Limb (tissue), 2 donors: ENCODE measurements around the gene MEIS2.
A peak's percentile ranks its signal among the peaks of the same experiment; 100 is the strongest.

Experiments
- DNase-seq, 2 donors: peaks; one replicate each; pipeline ENCODE4 v3.0.0-alpha.2; 2016; ENCODE audit errors: extremely low spot score in 2 of 2

The MEIS2 gene

GRCh38 chr15:37077623-37078351 is 22.6 kb downstream of the MEIS2 start:
- DNase-seq = no peak

GRCh38 chr15:37076543-37076942 is 23.8 kb downstream of the MEIS2 start:
- no peak for DNase-seq

GRCh38 chr15:37075777-37076176 is 24.6 kb downstream of the MEIS2 start:
- no peak for DNase-seq

- no peak for DNase-seq
These were observed 28.2 kb downstream of the MEIS2 start for GRCh38 chr15:37072181-37072580.

GRCh38 chr15:37071134-37071533 is 29.2 kb downstream of the MEIS2 start:
- no peak for DNase-seq

- no peak for DNase-seq
These were observed 29.7 kb downstream of the MEIS2 start for GRCh38 chr15:37070686-37071085.

GRCh38 chr15:37061996-37062395 is 38.4 kb downstream of the MEIS2 start:
- DNase-seq = no peak

- DNase-seq = no peak
These were observed 41.3 kb downstream of the MEIS2 start for GRCh38 chr15:37059086-37059485.

- no peak for DNase-seq
These were observed 41.9 kb downstream of the MEIS2 start for GRCh38 chr15:37058316-37058985.

GRCh38 chr15:37057831-37058230 is 42.5 kb downstream of the MEIS2 start:
- no peak for DNase-seq

- DNase-seq = no peak
These were observed 43.1 kb downstream of the MEIS2 start for GRCh38 chr15:37057256-37057655.

- no peak for DNase-seq
These were observed 43.9 kb downstream of the MEIS2 start for GRCh38 chr15:37056177-37057121.

- DNase-seq = no peak
These were observed 44.9 kb downstream of the MEIS2 start for GRCh38 chr15:37055481-37055880.

GRCh38 chr15:37054336-37054735 is 46.0 kb downstream of the MEIS2 start:
- no peak for DNase-seq

GRCh38 chr15:37053166-37053565 is 47.2 kb downstream of the MEIS2 start:
- DNase-seq = no peak

GRCh38 chr15:37050345-37050744 is 50.0 kb downstream of the MEIS2 start:
- DNase-seq = no peak

- DNase-seq = no peak
These were observed 53.3 kb downstream of the MEIS2 start for GRCh38 chr15:37046876-37047614.

GRCh38 chr15:37045859-37046740 is 54.2 kb downstream of the MEIS2 start:
- peak in 1 of 2 donors; percentile 50 for DNase-seq

GRCh38 chr15:37044915-37045648 is 55.3 kb downstream of the MEIS2 start:
- DNase-seq = no peak

- DNase-seq = no peak
These were observed 58.5 kb downstream of the MEIS2 start for GRCh38 chr15:37041836-37042235.
